SK-N-SH (cell line): Measurements from ENCODE around the gene PASK. TPM values are rescaled to one million over a fixed set of nuclear protein-coding genes. Genes with fewer than 3 reads are reported as not detected.

Experiments used
- CTCF ChIA-PET: fragments of 300-600, 350-600 bp; formaldehyde crosslinking; extraction: SDS; loops from one replicate; lab custom pipeline; 2021; lab: Yijun Ruan, JAX
- POLR2A ChIA-PET: fragments of 350-600 bp; sonication (Branson Sonifier 250); formaldehyde crosslinking; extraction: SDS; loops from one replicate; lab custom pipeline; 2020; ENCODE audit warnings: antibody characterized with exemption, inconsistent platforms; lab: Yijun Ruan, JAX
- DNase-seq: peaks from one replicate; pipeline ENCODE4 v3.0.0; 2012
- H2AFZ ChIP-seq: fragments of 200-600 bp; sonication (generic); 2 replicates; pipeline ENCODE4 v1.8.1; 2016; ENCODE audit warnings: antibody characterized with exemption, mild to moderate bottlenecking, low read depth
- H3F3A ChIP-seq: fragments of 200-600 bp; sonication (generic); replicated peaks from 2 replicates; pipeline ENCODE3; 2016; ENCODE audit warnings: antibody characterized with exemption, mild to moderate bottlenecking; ENCODE audit not compliant: insufficient read depth
- H3K27ac ChIP-seq, 2 experiments: fragments of 200-500 bp in 1 of 2; fragments of 200-600 bp in 1 of 2; sonication (Bioruptor generic) in 1 of 2; sonication (generic), shearing (Covaris generic) in 1 of 2; 2 replicates each; pipeline versions ENCODE4 v1.5.1 to v1.6.1; 2014 to 2016; ENCODE audit warnings: low read depth in 2 of 2, inconsistent platforms in 1 of 2, low read length in 1 of 2, mild to moderate bottlenecking in 1 of 2, mixed read lengths in 1 of 2
- H3K27me3 ChIP-seq: fragments of 200-600 bp; sonication (generic), shearing (Covaris generic); 2 replicates; pipeline ENCODE4 v1.6.1; 2016; ENCODE audit warnings: mixed run types; ENCODE audit not compliant: insufficient read depth
- H3K36me3 ChIP-seq, 2 experiments: fragments of 200-500 bp in 1 of 2; fragments of 200-600 bp in 1 of 2; sonication (Bioruptor generic) in 1 of 2; sonication (generic) in 1 of 2; replicated peaks in 1 of 2; 2 replicates each; pipeline versions ENCODE3 to v1.5.1; 2014 to 2016; ENCODE audit warnings: low read length in 1 of 2, mild to moderate bottlenecking in 1 of 2; ENCODE audit not compliant: insufficient read depth in 2 of 2, control insufficient read depth in 1 of 2
- H3K4me1 ChIP-seq, 2 experiments: fragments of 200-500 bp in 1 of 2; fragments of 200-600 bp in 1 of 2; sonication (Bioruptor generic) in 1 of 2; sonication (generic), shearing (Covaris generic) in 1 of 2; 2 replicates each; pipeline versions ENCODE4 v1.5.1 to v1.6.1; 2014 to 2016; ENCODE audit warnings: low read depth in 1 of 2, low read length in 1 of 2, mixed run types in 1 of 2; ENCODE audit not compliant: insufficient read depth in 2 of 2, control insufficient read depth in 1 of 2
- H3K4me2 ChIP-seq: fragments of 200-600 bp; sonication (generic), shearing (Covaris generic); 2 replicates; pipeline ENCODE4 v1.6.1; 2017; ENCODE audit warnings: mixed run types
- H3K4me3 ChIP-seq, 2 experiments: fragments of 200-500 bp in 1 of 2; fragments of 200-600 bp in 1 of 2; sonication (Bioruptor generic) in 1 of 2; sonication (generic), shearing (Covaris generic) in 1 of 2; 2 replicates each; pipeline versions ENCODE4 v1.5.1 to v1.8.1; 2014 to 2016; ENCODE audit warnings: low read depth in 2 of 2, inconsistent platforms in 1 of 2, low read length in 1 of 2, mild to moderate bottlenecking in 1 of 2, mixed read lengths in 1 of 2, moderate library complexity in 1 of 2
- H3K79me2 ChIP-seq: fragments of 200-600 bp; sonication (generic); 2 replicates; pipeline ENCODE4 v1.8.1; 2017; ENCODE audit warnings: mild to moderate bottlenecking; ENCODE audit not compliant: insufficient read depth
- H3K9ac ChIP-seq: fragments of 200-600 bp; sonication (generic); 2 replicates; pipeline ENCODE4 v1.6.1; 2017; ENCODE audit warnings: mixed run types
- H3K9me2 ChIP-seq: fragments of 200-600 bp; sonication (generic); 2 replicates; pipeline ENCODE4 v1.6.1; 2017; ENCODE audit warnings: mixed run types
- H3K9me3 ChIP-seq: fragments of 200-600 bp; sonication (generic); 2 replicates; pipeline ENCODE4 v1.6.1; 2017; ENCODE audit warnings: mixed run types, mild to moderate bottlenecking, moderate library complexity
- H4K20me1 ChIP-seq: fragments of 200-600 bp; sonication (generic); 2 replicates; pipeline ENCODE4 v1.6.1; 2017; ENCODE audit warnings: mild to moderate bottlenecking, mixed run types; ENCODE audit not compliant: insufficient read depth
- CHD2 ChIP-seq: fragments of 150-350 bp; IDR thresholded peaks from 2 replicates; pipeline ENCODE4 v1.6.1; 2018; ENCODE audit warnings: low read length; ENCODE audit not compliant: partially characterized antibody
- FOXJ3 ChIP-seq: sonication (generic); formaldehyde crosslinking; IDR thresholded peaks from 2 replicates; pipeline ENCODE4 v1.5.1; 2020; ENCODE audit warnings: mild to moderate bottlenecking, missing genetic modification reagents
- GATA2 ChIP-seq: sonication (generic); formaldehyde crosslinking; IDR thresholded peaks from 2 replicates; pipeline ENCODE4 v1.5.0; 2020; ENCODE audit warnings: mild to moderate bottlenecking, missing genetic modification reagents
- IRF3 ChIP-seq: fragments of 150-350 bp; IDR thresholded peaks from 2 replicates; pipeline ENCODE4 v1.6.1; 2016; ENCODE audit warnings: mild to moderate bottlenecking, low read depth, low read length
- JUND ChIP-seq: IDR thresholded peaks from 2 replicates; pipeline ENCODE4 v1.4.0; 2012
- NFIC ChIP-seq: IDR thresholded peaks from 2 replicates; pipeline ENCODE4 v1.4.0; 2012; ENCODE audit warnings: borderline replicate concordance
- NRF1 ChIP-seq: IDR thresholded peaks from 2 replicates; pipeline ENCODE4 v1.6.1; 2012; ENCODE audit warnings: low read depth, mild to moderate bottlenecking, low read length
- PBX3 ChIP-seq: IDR thresholded peaks from 2 replicates; pipeline ENCODE4; 2012
- POLR2AphosphoS5 ChIP-seq: IDR thresholded peaks from 2 replicates; pipeline ENCODE4 v1.6.1; 2012; ENCODE audit warnings: low read depth, low read length
- REST ChIP-seq: IDR thresholded peaks from 2 replicates; pipeline ENCODE4 v1.6.1; 2012; ENCODE audit warnings: mild to moderate bottlenecking, low read depth, low read length, moderate library complexity
- RFX5 ChIP-seq: IDR thresholded peaks from 2 replicates; pipeline ENCODE4 v1.6.1; 2012; ENCODE audit warnings: mild to moderate bottlenecking, improper control_type of control experiment, low read length
- RXRA ChIP-seq: IDR thresholded peaks from 2 replicates; pipeline ENCODE4 v1.4.0; 2012; ENCODE audit warnings: low read depth, mild to moderate bottlenecking, borderline replicate concordance
- TAF1 ChIP-seq: IDR thresholded peaks from 2 replicates; pipeline ENCODE4 v1.6.1; 2012; ENCODE audit warnings: low read depth, mild to moderate bottlenecking, low read length, moderate library complexity, borderline replicate concordance
- TCF12 ChIP-seq: IDR thresholded peaks from 2 replicates; pipeline ENCODE4 v1.4.0; 2012
- USF2 ChIP-seq: fragments of 150-350 bp; IDR thresholded peaks from 2 replicates; pipeline ENCODE4 v1.6.1; 2017; ENCODE audit warnings: antibody characterized with exemption, low read length, low read depth, borderline replicate concordance
- ZBTB33 ChIP-seq: IDR thresholded peaks from 2 replicates; pipeline ENCODE4 v1.4.0; 2012; ENCODE audit warnings: low read depth, borderline replicate concordance
- WGBS: methylation state at CpG from one replicate; pipeline ENCODE4 v1.1.6; 2017; ENCODE audit warnings: low lambda C conversion rate; 5-methylcytosine and 5-hydroxymethylcytosine counted together
- polyA plus RNA-seq, 3 experiments: library from polyadenylated mRNA; depleted of rRNA; stranded (reverse); fragments of >200 nt; gene quantifications; 2 replicates each; pipeline ENCODE4 v1.2.3, GENCODE V29; 2012
- TF ChIP-seq, protein P1 (sequence below): IDR thresholded peaks from 2 replicates; pipeline ENCODE4 v1.4.0; 2012; ENCODE audit warnings: low read depth
- TF ChIP-seq, protein P2 (sequence below): IDR thresholded peaks from 2 replicates; pipeline ENCODE4 v1.4.0; 2012; ENCODE audit warnings: low read depth, borderline replicate concordance

PASK gene
- polyA plus RNA-seq, 1 of the 3 experiments (the other 2 are of a cell fraction) = 6.3 TPM

DNA sequence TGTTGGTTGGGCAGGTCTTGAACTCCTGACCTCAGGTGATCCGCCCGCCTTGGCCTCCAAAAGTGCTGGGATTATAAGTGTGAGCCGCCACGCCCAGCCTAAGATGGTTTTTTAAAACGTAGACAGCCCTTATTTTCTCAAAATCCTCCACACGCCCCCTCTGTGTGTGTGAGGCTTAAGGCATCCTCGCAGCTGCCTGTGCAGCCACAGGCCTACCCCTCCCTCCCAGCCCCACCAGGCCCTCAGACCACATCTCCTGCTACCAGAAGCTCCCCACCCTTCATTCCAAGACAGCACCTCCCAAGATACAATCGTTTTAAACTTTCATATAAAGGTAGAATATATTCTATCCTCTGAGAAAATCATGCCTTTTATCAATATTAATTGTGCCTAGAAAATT lies 44.0 kb upstream of the PASK start:
- ChIA-PET CTCF (no interaction called here), POLR2A (no interaction called here)
- Histone ChIP-seq H3F3A (no peaks in the 10 kb centered on the region), H2AFZ (no peak overlapping the region), H3K79me2 (no peaks in the 10 kb centered on the region), H3K4me2 (no peak overlapping the region), H3K9me3 (no peaks in the 10 kb centered on the region), H3K27me3 (no peaks in the 10 kb centered on the region), H3K9me2 (no peaks in the 10 kb centered on the region), H3K4me3 (no peak overlapping the region), H3K36me3 (no peaks in the 10 kb centered on the region), H3K4me1 (no peaks in the 10 kb centered on the region), H3K27ac (no peak overlapping the region), H3K9ac (no peak overlapping the region), H4K20me1 (no peaks in the 10 kb centered on the region)
- TF ChIP-seq NRF1 = no peak
- no peak for TF ChIP-seq USF2
- TF ChIP-seq, protein P1, sequence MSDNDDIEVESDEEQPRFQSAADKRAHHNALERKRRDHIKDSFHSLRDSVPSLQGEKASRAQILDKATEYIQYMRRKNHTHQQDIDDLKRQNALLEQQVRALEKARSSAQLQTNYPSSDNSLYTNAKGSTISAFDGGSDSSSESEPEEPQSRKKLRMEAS = no peak
- TF ChIP-seq, protein P2, sequence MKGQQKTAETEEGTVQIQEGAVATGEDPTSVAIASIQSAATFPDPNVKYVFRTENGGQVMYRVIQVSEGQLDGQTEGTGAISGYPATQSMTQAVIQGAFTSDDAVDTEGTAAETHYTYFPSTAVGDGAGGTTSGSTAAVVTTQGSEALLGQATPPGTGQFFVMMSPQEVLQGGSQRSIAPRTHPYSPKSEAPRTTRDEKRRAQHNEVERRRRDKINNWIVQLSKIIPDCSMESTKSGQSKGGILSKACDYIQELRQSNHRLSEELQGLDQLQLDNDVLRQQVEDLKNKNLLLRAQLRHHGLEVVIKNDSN = no peak
- TF ChIP-seq TCF12 = no peak
- no peak for TF ChIP-seq POLR2AphosphoS5
- no peak for TF ChIP-seq TAF1
- no peak for TF ChIP-seq CHD2
- TF ChIP-seq GATA2 (CRISPR knock-in tag) = no peak
- TF ChIP-seq REST = no peak
- no peak for TF ChIP-seq JUND
- no peak for TF ChIP-seq RFX5
- TF ChIP-seq RXRA = no peak
- no peak for DNase-seq
- WGBS = 78% methylated on average over 8 of the region's 8 CpGs

DNA sequence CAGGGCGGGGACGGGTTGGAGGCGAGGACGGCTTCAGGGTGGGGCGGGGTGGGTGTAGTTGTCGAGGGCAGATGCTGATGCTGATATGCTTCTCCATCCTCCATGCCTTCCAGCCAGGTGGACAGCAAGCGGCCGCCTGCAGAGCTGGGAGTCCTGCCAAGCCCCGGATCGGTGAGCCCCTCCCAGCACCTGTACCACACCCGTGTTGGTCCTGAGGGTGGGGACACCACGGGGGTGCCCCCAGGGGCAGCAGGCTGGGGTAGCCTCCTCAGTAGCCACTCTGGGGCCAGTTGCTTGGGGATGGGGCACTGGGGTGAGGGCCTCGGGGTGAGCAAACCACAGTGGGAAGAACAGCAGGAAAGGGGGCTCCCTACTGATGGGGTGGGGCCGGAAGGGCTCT lies 41.8 kb upstream of the PASK start:
- H3K36me3 ChIP-seq = no peaks in the 10 kb centered on the region
- no peak for DNase-seq
- no peak overlapping the region for H3K4me3 ChIP-seq
- H3K9me3 ChIP-seq = no peaks in the 10 kb centered on the region
- H3K79me2 ChIP-seq = no peaks in the 10 kb centered on the region
- CTCF ChIA-PET = no interaction called here
- H3K4me2 ChIP-seq = no peak overlapping the region
- 80% methylated on average over 2 of the region's 14 CpGs for WGBS
- H3K27ac ChIP-seq = no peak overlapping the region
- no peaks in the 10 kb centered on the region for H3K27me3 ChIP-seq
- POLR2A ChIA-PET = interaction anchor here (0.7 kb wide), 1 partner anchor 19 kb away, joined by 3 read pairs; no protein-coding TSS in a partner anchor
- TF ChIP-seq POLR2AphosphoS5 (no peak), TAF1 (no peak), PBX3 (no peak), RXRA (no peak), JUND (no peak), ZBTB33 (no peak), FOXJ3 (CRISPR knock-in tag) (no peak), IRF3 (no peak), NFIC (no peak)
- TF ChIP-seq, protein P1 = no peak
- no peak overlapping the region for H2AFZ ChIP-seq
- H3K9ac ChIP-seq = no peak overlapping the region
- no peaks in the 10 kb centered on the region for H3K4me1 ChIP-seq
- no peaks in the 10 kb centered on the region for H4K20me1 ChIP-seq
- H3F3A ChIP-seq = no peaks in the 10 kb centered on the region
- no peaks in the 10 kb centered on the region for H3K9me2 ChIP-seq
